HG03432 (cell line): Measurements from ENCODE around the gene SEPTIN10.

Source experiments
- ATAC-seq: cut with Tn5 transposase; IDR thresholded peaks from one replicate; pipeline ENCODE4 v1.9.1; 2021; ENCODE audit warnings: mild to moderate bottlenecking, moderate library complexity; ENCODE audit not compliant: unreplicated experiment

Gene SEPTIN10

DNA sequence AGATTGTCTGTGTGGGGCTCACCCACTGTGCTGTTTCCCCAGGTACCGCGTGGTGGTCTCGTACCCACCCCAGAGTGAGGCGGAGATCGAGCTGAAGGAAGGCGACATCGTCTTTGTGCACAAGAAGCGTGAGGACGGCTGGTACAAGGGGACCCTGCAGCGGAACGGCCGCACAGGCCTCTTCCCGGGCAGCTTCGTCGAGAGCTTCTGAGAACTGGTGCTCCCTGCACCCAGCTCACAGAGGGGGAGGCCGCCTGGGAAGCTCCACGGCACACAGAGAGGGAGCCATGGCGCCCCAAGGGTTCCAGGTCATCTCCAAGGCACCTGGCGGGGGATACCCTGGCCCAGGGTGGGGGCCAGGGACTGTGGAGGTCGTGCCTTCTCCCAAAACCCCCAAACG lies 112.3 kb downstream of the SEPTIN10 start:
- ATAC-seq = no peak

DNA sequence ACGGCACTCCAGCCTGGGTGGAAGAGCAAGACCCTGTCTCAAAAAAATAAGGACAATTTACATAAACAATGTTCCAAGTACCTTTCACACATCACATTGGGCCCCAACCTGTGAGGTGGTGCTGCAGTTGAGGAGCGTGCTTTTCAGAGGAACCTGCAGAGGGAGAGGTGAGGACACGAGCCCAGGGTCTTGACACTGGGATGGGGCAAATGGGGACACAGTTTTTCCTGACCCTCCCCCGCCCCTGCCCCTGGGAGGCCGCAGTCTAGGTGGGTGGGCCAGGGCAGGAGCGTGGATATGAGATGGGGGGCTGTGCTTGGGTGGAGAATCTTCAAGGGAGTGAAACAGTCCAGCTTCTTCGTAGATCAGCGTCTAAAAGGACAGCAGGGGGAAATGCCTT lies 112.9 kb downstream of the SEPTIN10 start:
- ATAC-seq = no peak

DNA sequence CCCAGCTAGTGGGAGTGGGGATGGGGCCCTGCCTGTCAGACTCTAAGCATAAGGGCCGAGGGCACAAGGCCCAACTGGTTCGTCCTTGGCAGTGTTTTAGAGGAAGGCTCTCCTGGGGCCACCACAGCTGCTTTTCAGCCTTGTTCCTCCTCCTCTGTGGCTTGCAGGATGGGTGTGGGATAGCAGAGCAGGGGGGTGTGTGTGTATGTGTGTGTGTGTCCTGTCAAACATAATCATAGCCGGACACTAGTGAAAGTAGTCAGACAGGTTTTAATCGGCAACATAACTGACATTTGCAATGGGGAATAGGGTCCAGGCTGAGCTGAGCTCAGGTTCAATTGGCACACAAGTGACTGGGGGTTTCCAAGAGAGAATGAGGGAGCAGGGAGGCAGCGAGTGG lies 114.2 kb downstream of the SEPTIN10 start:
- ATAC-seq = no peak

DNA sequence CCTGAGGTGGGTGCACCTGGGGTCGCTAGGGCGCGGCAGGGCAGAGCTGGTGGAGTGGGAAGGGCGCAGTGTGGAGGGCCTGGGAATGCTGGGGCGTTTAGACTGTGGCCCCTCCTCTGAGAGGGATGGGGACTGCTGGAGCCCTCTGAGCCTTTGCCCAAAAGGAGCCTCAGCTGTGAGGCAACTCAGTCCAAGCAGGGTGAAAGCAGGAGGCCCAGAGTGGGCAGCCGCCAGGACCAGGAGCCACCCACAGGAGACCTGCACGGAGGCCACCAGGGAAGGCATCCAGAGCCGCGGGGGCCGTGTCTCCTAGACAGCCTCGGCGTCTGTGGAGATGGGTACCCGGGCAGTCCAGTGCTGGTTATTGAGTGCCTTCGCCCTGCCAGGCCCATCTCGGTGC lies 114.9 kb downstream of the SEPTIN10 start:
- no peak for ATAC-seq

DNA sequence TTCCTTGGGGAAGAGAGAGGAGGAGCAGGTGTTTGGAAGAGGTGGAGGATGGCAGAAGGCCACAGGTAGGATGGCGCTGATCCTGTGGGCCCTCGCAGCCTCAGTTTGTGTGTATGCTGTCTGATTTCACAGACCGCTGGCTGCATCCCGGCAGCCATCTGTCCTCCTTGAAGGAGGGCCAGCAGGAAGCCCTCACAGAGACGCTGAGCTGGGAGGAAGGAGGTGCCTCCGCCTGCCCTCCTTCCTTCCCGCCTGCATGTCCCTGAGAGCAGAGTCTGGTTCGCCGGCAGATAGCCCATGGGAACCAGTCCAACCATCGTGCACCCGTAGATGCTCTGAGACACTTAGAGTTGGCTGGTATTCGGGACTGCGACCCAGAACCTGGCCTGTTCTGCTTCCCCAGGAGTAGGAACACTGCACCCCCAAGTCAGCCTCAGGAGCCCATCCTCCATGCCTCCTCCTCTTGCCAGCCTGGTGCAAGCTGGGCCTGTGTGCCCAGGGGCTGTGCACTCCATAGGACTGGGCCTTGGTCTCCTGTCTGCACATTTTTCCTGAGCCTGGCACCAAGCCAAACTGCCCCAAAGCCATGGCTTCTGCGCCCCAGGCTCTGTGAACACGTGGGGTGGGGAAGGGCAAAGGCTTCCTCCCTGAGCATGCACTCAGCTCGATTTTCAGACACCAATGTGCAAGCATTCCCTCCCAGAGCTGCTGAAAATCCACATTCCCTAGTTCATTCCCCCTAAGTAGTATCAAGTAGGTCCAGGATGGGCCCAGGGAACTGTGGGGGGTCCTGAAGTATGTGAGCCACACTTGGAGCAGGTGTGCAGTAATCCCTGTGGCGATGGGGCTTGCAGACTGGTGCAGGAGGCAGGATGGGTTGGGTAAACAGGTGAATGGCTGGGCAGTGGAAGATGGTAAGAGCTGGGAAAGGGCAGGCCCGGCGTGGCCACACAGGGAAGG lies 115.6 kb downstream of the SEPTIN10 start:
- no peak for ATAC-seq

DNA sequence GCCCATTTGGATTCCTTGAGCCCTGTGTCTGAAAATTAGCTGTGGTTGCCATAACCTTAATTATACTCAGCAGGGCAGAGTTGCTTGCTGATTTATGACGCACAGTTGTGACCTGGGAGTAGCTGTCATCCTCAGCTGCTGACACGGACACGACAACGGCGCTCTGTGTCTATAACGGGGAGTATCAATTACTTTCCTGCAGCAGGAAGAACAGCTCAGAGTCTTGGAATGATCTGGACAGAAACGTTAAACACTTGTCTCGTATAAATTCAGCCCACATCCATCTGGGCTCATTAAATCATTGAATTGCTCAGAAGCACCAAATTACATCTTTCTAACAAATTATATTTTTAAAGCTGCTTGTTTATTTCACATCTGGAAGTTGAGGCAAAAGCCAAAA lies 116.3 kb downstream of the SEPTIN10 start:
- ATAC-seq = no peak

DNA sequence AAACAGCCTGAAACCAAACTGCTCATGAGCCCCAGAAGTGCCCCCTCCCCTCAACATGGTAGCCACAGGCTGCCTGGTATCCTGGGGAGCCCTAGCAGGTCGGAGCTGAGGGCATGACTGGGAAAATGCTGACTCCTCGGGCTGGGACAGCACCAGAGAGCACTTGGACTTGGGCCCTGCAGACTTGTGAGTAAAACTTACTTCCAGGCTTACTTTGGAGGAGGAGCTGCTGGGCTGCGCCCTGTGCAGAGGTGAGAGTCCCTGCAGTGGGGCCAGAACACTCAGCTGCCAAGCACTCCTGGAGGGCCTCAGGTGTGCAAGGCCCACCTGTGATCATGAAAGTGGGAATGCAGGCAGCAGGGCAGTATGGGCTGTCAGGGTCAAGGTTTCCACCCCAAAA lies 119.4 kb downstream of the SEPTIN10 start:
- no peak for ATAC-seq

DNA sequence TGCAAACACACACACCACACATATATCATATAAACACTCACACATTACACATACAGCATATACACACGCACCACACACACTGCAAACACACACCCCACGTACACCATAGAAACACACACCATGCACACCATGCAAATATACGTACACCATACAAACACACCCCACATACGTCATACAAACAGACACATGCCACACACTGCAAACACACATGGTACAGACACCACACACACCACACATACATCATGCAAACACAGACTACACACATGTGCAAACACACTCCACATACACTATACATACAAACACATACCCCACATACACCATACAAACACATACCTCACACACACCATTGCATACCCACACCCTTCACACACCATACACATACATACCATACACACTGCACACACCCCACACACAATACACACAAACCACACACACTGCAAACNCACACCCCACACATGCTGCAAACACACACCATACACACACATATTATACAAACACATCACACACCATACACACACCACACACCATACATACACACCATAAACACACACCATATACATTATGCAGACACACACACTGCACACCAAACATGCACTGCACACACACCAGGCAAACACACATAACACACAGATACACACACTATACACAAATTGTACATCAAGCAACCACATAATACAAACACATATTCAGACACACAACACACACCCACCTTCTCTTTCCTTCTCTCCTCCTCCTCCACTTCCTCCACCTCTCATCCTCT lies 120.4 kb downstream of the SEPTIN10 start:
- ATAC-seq = no peak
